Hepatocyte (in vitro differentiated cells): ENCODE data around the gene LSS. TPM values are rescaled to one million over a fixed set of nuclear protein-coding genes. Genes with fewer than 3 reads are reported as not detected.
"Not testable (repeated sequence)": the region's sequence is repeated elsewhere in the genome, so short reads cannot be mapped to it uniquely, and the experiment has no call there.

Experiments used
- DNase-seq: peaks from one replicate; pipeline ENCODE4 v3.0.0-alpha.2; 2016; ENCODE audit warnings: low spot score
- H2AFZ ChIP-seq: fragments of 200-600 bp; sonication (generic); 2 replicates; pipeline ENCODE4 v1.6.0; 2016; ENCODE audit warnings: antibody characterized with exemption, mild to moderate bottlenecking
- H3K27ac ChIP-seq: fragments of 200-600 bp; sonication (generic); 2 replicates; pipeline ENCODE4 v1.5.1; 2016; ENCODE audit warnings: mild to moderate bottlenecking
- H3K27me3 ChIP-seq: fragments of 200-600 bp; sonication (generic); 2 replicates; pipeline ENCODE4 v1.6.1; 2016
- H3K36me3 ChIP-seq: fragments of 200-600 bp; sonication (generic); replicated peaks from 2 replicates; pipeline ENCODE4 v1.5.1; 2016; ENCODE audit warnings: low read depth; ENCODE audit not compliant: insufficient read depth
- H3K4me1 ChIP-seq: fragments of 200-600 bp; sonication (generic); 2 replicates; pipeline ENCODE4 v1.5.1; 2016; ENCODE audit warnings: mild to moderate bottlenecking, moderate library complexity; ENCODE audit not compliant: insufficient read depth
- H3K4me2 ChIP-seq: fragments of 200-600 bp; sonication (generic); 2 replicates; pipeline ENCODE4 v1.6.0; 2016
- H3K4me3 ChIP-seq: fragments of 200-600 bp; sonication (generic); 2 replicates; pipeline ENCODE4 v1.5.1; 2016; ENCODE audit warnings: mild to moderate bottlenecking
- H3K79me2 ChIP-seq: fragments of 200-600 bp; sonication (generic); 2 replicates; pipeline ENCODE4 v1.6.0; 2017; ENCODE audit warnings: mild to moderate bottlenecking
- H3K9me2 ChIP-seq: fragments of 200-600 bp; sonication (generic); replicated peaks from 2 replicates; pipeline ENCODE4 v1.6.0; 2017; ENCODE audit warnings: mild to moderate bottlenecking; ENCODE audit not compliant: insufficient read depth
- H3K9me3 ChIP-seq: fragments of 200-600 bp; sonication (generic); 2 replicates; pipeline ENCODE4 v1.5.1; 2016; ENCODE audit warnings: low read depth, mild to moderate bottlenecking
- H4K20me1 ChIP-seq: fragments of 200-600 bp; sonication (generic); 2 replicates; pipeline ENCODE4 v1.6.0; 2016; ENCODE audit warnings: mild to moderate bottlenecking; ENCODE audit not compliant: insufficient read depth, poor library complexity, severe bottlenecking
- CTCF ChIP-seq: fragments of 200-600 bp; sonication (generic); IDR thresholded peaks from 2 replicates; pipeline ENCODE4 v1.5.1; 2016; ENCODE audit warnings: antibody characterized with exemption, mild to moderate bottlenecking; ENCODE audit not compliant: poor library complexity
- EZH2 ChIP-seq: fragments of 200-600 bp; sonication (generic); IDR thresholded peaks from 2 replicates; pipeline ENCODE4 v1.6.1; 2016; ENCODE audit warnings: antibody characterized with exemption, mild to moderate bottlenecking, borderline replicate concordance
- EZH2phosphoT487 ChIP-seq: fragments of 200-600 bp; sonication (generic); IDR thresholded peaks from one replicate; pipeline ENCODE4 v1.6.1; 2018; ENCODE audit warnings: antibody characterized with exemption, mild to moderate bottlenecking, low read depth, moderate library complexity; ENCODE audit not compliant: unreplicated experiment, severe bottlenecking
- WGBS: methylation state at CpG from one replicate; pipeline ENCODE4 v1.1.6; 2016; ENCODE audit warnings: low lambda C conversion rate; ENCODE audit errors: missing lambda C conversion rate; 5-methylcytosine and 5-hydroxymethylcytosine counted together
- polyA plus RNA-seq: library from polyadenylated mRNA; unstranded; fragments of >200 nt; fragmentation: Nextera tagmentation; extraction: Ambion mirVana; gene quantifications from 2 replicates; pipeline ENCODE4 v1.2.1, GENCODE V29; 2016
- total RNA-seq: library from RNA; depleted of rRNA; stranded (reverse); fragments of >200 nt; gene quantifications from 2 replicates; pipeline ENCODE4 v1.2.3, GENCODE V29; 2014

Gene LSS
- total and polyA plus RNA-seq, 2 experiments from 2014 or later, result 131 to 146 TPM

DNA sequence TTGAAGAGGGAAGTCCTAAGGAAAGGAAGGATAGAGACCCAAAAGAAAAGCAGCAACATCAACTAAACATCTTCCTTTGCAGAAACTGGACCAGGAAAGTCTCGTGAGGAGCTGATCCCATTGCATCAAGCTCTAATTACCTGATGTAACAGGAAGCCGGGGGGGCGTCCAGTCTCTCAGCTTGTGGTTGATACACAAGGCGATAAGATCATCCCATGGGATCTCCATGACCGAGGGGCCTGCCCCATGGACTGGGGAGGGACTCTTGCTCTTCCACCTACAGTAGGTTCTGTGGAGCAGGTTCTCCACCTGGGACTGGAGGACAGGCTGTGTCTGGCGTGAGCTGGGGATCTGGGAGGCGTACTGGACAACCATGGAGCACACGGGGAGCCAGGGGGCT is 14.8 kb upstream of the LSS start:
- H3K9me2 ChIP-seq, result no peaks in the 10 kb centered on the region
- H3K27me3 ChIP-seq, result no peaks in the 10 kb centered on the region
- no peak overlapping the region for H3K27ac ChIP-seq
- H3K4me1 ChIP-seq, result no peaks in the 10 kb centered on the region
- no peaks in the 10 kb centered on the region for H4K20me1 ChIP-seq
- TF ChIP-seq CTCF (no peak), EZH2 (no peak), EZH2phosphoT487 (no peak)
- H3K4me3 ChIP-seq, result no peak overlapping the region
- no peak for DNase-seq
- H3K36me3 ChIP-seq, result no peaks in the 10 kb centered on the region
- H3K4me2 ChIP-seq, result no peak overlapping the region
- no peak overlapping the region for H2AFZ ChIP-seq
- no peaks in the 10 kb centered on the region for H3K79me2 ChIP-seq
- H3K9me3 ChIP-seq, result no peaks in the 10 kb centered on the region
- WGBS, result 92% methylated on average over 8 of the region's 8 CpGs

GRCh38 chr21:46241577-46241976 is 13.0 kb upstream of the LSS start:
- H3K79me2 ChIP-seq, H3K36me3 ChIP-seq, H3K27ac ChIP-seq, DNase-seq, H3K4me3 ChIP-seq, H4K20me1 ChIP-seq, H3K9me2 ChIP-seq, H2AFZ ChIP-seq, H3K9me3 ChIP-seq, H3K27me3 ChIP-seq, H3K4me1 ChIP-seq, H3K4me2 ChIP-seq: not testable (repeated sequence)
- 91% methylated on average over 1 of the region's 1 CpG for WGBS

DNA sequence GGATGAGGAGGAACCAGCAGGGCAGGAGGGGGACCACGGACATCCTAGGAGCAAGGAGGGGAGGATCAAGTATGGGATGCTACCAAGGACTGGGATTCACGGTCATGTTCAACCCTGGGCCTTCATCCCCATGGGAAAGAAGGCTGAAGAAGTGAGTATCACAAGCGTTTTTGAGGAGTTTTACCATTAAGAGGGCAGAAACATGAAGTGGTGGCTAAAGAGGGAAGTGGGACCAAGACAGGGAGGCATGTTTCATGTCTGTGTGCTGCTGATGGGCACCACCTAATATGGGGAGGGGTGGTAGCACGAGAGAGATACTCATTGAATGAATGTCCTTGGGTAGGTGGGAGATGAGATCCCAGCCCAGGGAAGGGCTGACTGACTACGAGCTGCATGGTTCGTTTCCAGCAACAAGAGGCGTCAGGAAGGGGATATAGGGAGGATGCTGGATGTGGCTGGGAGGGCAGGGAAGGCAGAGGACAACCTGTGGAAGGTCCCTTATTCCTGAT is 11.3 kb upstream of the LSS start:
- Histone ChIP-seq H2AFZ (no peak overlapping the region), H3K4me3 (no peak overlapping the region), H3K4me2 (no peak overlapping the region), H3K79me2 (peaks cover 3% of the 10 kb centered on the region), H3K9me2 (no peaks in the 10 kb centered on the region), H3K27ac (no peak overlapping the region), H3K36me3 (peaks cover 3% of the 10 kb centered on the region), H3K4me1 (no peaks in the 10 kb centered on the region), H3K9me3 (no peaks in the 10 kb centered on the region), H4K20me1 (no peaks in the 10 kb centered on the region), H3K27me3 (no peaks in the 10 kb centered on the region)
- no peak for DNase-seq
- 94% methylated on average over 7 of the region's 7 CpGs for WGBS
- no peak for TF ChIP-seq EZH2
- TF ChIP-seq CTCF, result no peak
- TF ChIP-seq EZH2phosphoT487, result no peak

GRCh38 chr21:46237474-46237873 is 8.9 kb upstream of the LSS start:
- no peaks in the 10 kb centered on the region for H3K4me1 ChIP-seq
- H3K27ac ChIP-seq, result no peak overlapping the region
- no peak for TF ChIP-seq EZH2phosphoT487
- TF ChIP-seq EZH2, result no peak
- TF ChIP-seq CTCF, result no peak
- H3K36me3 ChIP-seq, result peaks cover 3% of the 10 kb centered on the region
- WGBS, result 94% methylated on average over 5 of the region's 5 CpGs
- no peak overlapping the region for H3K4me3 ChIP-seq
- H2AFZ ChIP-seq, result no peak overlapping the region
- no peaks in the 10 kb centered on the region for H3K9me2 ChIP-seq
- H3K27me3 ChIP-seq, result no peaks in the 10 kb centered on the region
- no peak overlapping the region for H3K4me2 ChIP-seq
- no peaks in the 10 kb centered on the region for H3K9me3 ChIP-seq
- no peak for DNase-seq
- H4K20me1 ChIP-seq, result no peaks in the 10 kb centered on the region
- peaks cover 3% of the 10 kb centered on the region for H3K79me2 ChIP-seq
